Ishikawa (cell line): ENCODE data around the gene MRO.

ENCODE experiments used
- CEBPB ChIP-seq: IDR thresholded peaks from 2 replicates; pipeline ENCODE4 v1.6.1; 2012
- CREB1 ChIP-seq: IDR thresholded peaks from 2 replicates; pipeline ENCODE4 v1.6.1; 2012; ENCODE audit warnings: low read depth
- EGR1 ChIP-seq: IDR thresholded peaks from 2 replicates; pipeline ENCODE4 v1.6.1; 2012
- EP300 ChIP-seq: IDR thresholded peaks from 2 replicates; pipeline ENCODE4 v1.6.1; 2012; ENCODE audit warnings: borderline replicate concordance
- FOXM1 ChIP-seq: IDR thresholded peaks from 2 replicates; pipeline ENCODE4 v1.6.1; 2012; ENCODE audit warnings: low read depth, borderline replicate concordance
- MAX ChIP-seq: IDR thresholded peaks from 2 replicates; pipeline ENCODE4 v1.6.1; 2012
- REST ChIP-seq: IDR thresholded peaks from 2 replicates; pipeline ENCODE4 v1.6.1; 2012; ENCODE audit warnings: low read depth, mild to moderate bottlenecking
- TAF1 ChIP-seq: IDR thresholded peaks from 2 replicates; pipeline ENCODE4 v1.6.1; 2012; ENCODE audit warnings: low read depth, mild to moderate bottlenecking
- TCF12 ChIP-seq: IDR thresholded peaks from 2 replicates; pipeline ENCODE4 v1.6.1; 2012; ENCODE audit warnings: low read depth
- TEAD4 ChIP-seq: IDR thresholded peaks from 2 replicates; pipeline ENCODE4 v1.6.1; 2012
- USF1 ChIP-seq: IDR thresholded peaks from 2 replicates; pipeline ENCODE4 v1.6.1; 2012
- YY1 ChIP-seq: IDR thresholded peaks from 2 replicates; pipeline ENCODE4 v1.6.1; 2012; ENCODE audit warnings: low read depth
- ZBTB7A ChIP-seq: IDR thresholded peaks from 2 replicates; pipeline ENCODE4 v1.6.1; 2012; ENCODE audit warnings: low read depth

- TF ChIP-seq EP300 (no peak), REST (no peak), FOXM1 (no peak), EGR1 (no peak), TAF1 (no peak), CREB1 (no peak), ZBTB7A (no peak), USF1 (no peak), YY1 (no peak), TEAD4 (no peak), CEBPB (no peak), MAX (no peak), TCF12 (no peak)
These were observed 41.8 kb upstream of the MRO start for GRCh38 chr18:50861617-50862016.
